GM18508 (cell line): Measurements from ENCODE around the gene RND2.
"Not testable (repeated sequence)": the region's sequence is repeated elsewhere in the genome, so short reads cannot be mapped to it uniquely, and the experiment has no call there.

Experiments used
- ATAC-seq: cut with Tn5 transposase; IDR thresholded peaks from one replicate; pipeline ENCODE4 v1.9.1; 2021; ENCODE audit warnings: moderate number of reproducible peaks; ENCODE audit not compliant: insufficient read depth, unreplicated experiment

The RND2 gene

GRCh38 chr17:43024407-43025289 lies at the start of gene RND2:
TSS of gene RND2 (plus strand) at chr17:43025231. CDS start at chr17:43025348, 117 bp downstream.
- no peak for ATAC-seq

- no peak for ATAC-seq
These were observed 49.8 kb upstream of the RND2 start for GRCh38 chr17:42975265-42975664.

GRCh38 chr17:42975701-42976100 lies 49.3 kb upstream of the RND2 start:
- not testable (repeated sequence) for ATAC-seq

- no peak for ATAC-seq
These were observed 45.3 kb upstream of the RND2 start, which contains the start of gene PTGES3L for GRCh38 chr17:42979511-42980273. TSS of gene PTGES3L (minus strand) at chr17:42980080. CDS start at chr17:42980053, 27 bp downstream.

- no peak for ATAC-seq
These were observed 44.7 kb upstream of the RND2 start, which contains the start of gene RUNDC1 for GRCh38 chr17:42980274-42980765. TSS of gene RUNDC1 (plus strand) at chr17:42980565. CDS start at chr17:42980577, 12 bp downstream.

- ATAC-seq: no peak
These were observed 44.1 kb upstream of the RND2 start for GRCh38 chr17:42980766-42981397.

GRCh38 chr17:42982266-42982665 lies 42.8 kb upstream of the RND2 start:
- ATAC-seq: no peak

GRCh38 chr17:42985225-42985624 lies 39.8 kb upstream of the RND2 start:
- ATAC-seq: peak; percentile 41

- no peak for ATAC-seq
These were observed 35.9 kb upstream of the RND2 start for GRCh38 chr17:42989141-42989540.

- ATAC-seq: no peak
These were observed 35.0 kb upstream of the RND2 start for GRCh38 chr17:42989726-42990652.

GRCh38 chr17:42991471-42991870 lies 33.6 kb upstream of the RND2 start:
- ATAC-seq: no peak

GRCh38 chr17:42992872-42993271 lies 32.2 kb upstream of the RND2 start:
- ATAC-seq: no peak

- ATAC-seq: not testable (repeated sequence)
These were observed 31.1 kb upstream of the RND2 start for GRCh38 chr17:42993913-42994312.

- ATAC-seq: no peak
These were observed 27.5 kb upstream of the RND2 start for GRCh38 chr17:42997390-42997983.

GRCh38 chr17:42997984-42998938 lies 26.8 kb upstream of the RND2 start, which contains the start of gene RPL27:
TSS of gene RPL27 (plus strand) at chr17:42998419. CDS start at chr17:42998751, 332 bp downstream.
- ATAC-seq: peak; percentile 81

- no peak for ATAC-seq
These were observed 26.0 kb upstream of the RND2 start for GRCh38 chr17:42999003-42999525.

- ATAC-seq: not testable (repeated sequence)
These were observed 24.1 kb upstream of the RND2 start for GRCh38 chr17:43000894-43001293.
